Epithelial cell of esophagus (primary cell): ENCODE measurements around the gene PODXL.
"Not testable (repeated sequence)": the region's sequence is repeated elsewhere in the genome, so short reads cannot be mapped to it uniquely, and the experiment has no call there.

Experiments
- DNase-seq: peaks from one replicate; pipeline ENCODE4 v3.0.0; 2010; ENCODE audit warnings: low read depth
- H3K4me3 ChIP-seq: 2 replicates; pipeline ENCODE4 v1.5.1; 2011; ENCODE audit warnings: mild to moderate bottlenecking, low read length, control low read depth
- CTCF ChIP-seq: IDR thresholded peaks from 2 replicates; pipeline ENCODE4 v1.5.1; 2011; ENCODE audit warnings: low read depth, mild to moderate bottlenecking, low read length, control low read depth, inconsistent platforms; ENCODE audit not compliant: insufficient read depth; ENCODE audit errors: missing control alignments

PODXL gene

GRCh38 chr7:131506597-131506996 lies 49.8 kb downstream of the PODXL start:
- no peak overlapping the region for H3K4me3 ChIP-seq
- no peak for DNase-seq
- TF ChIP-seq CTCF: no peak

- no peak for DNase-seq
- TF ChIP-seq CTCF: no peak
Observed at GRCh38 chr7:131505636-131506557, 50.5 kb downstream of the PODXL start.

GRCh38 chr7:131505037-131505620 lies 51.3 kb downstream of the PODXL start:
- not testable (repeated sequence) for DNase-seq

More at GRCh38 chr7:131505636-131506557, 50.5 kb downstream of the PODXL start:
- H3K4me3 ChIP-seq: no peak overlapping the region

GRCh38 chr7:131504157-131504899 lies 52.1 kb downstream of the PODXL start:
- no peak for TF ChIP-seq CTCF
- no peak for DNase-seq

More at GRCh38 chr7:131505037-131505620, 51.3 kb downstream of the PODXL start:
- not testable (repeated sequence) for H3K4me3 ChIP-seq

DNA sequence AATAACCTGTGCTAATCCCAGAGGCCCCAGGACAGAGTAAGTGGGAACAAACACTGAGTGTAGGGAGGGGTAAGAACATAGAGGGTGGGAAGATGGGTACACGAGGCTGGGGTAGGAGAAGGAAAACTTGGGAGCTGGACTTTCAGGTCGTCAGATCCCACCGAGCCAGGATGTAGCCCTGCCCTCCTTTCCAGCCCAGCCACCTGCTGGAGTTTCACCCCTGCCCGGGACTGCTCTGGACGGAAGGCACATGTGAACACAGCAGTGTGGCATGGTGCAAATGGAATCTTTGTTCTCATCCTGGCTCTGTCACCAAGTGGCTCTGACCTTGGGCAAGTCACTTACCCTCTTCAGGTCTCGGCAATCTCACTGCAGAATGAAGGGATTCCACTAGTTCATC lies 52.8 kb downstream of the PODXL start:
- no peak overlapping the region for H3K4me3 ChIP-seq
- DNase-seq: no peak
- no peak for TF ChIP-seq CTCF

More at GRCh38 chr7:131504157-131504899, 52.1 kb downstream of the PODXL start:
- no peak overlapping the region for H3K4me3 ChIP-seq

GRCh38 chr7:131502810-131503508 lies 53.5 kb downstream of the PODXL start:
- no peak overlapping the region for H3K4me3 ChIP-seq
- peak; percentile 18 for DNase-seq
- no peak for TF ChIP-seq CTCF
